ENCODE data around the gene TMEM101. TPM values are rescaled to one million over a fixed set of nuclear protein-coding genes. Genes with fewer than 3 reads are reported as not detected.

TMEM101 gene
- total and polyA plus RNA-seq, 2 of the 13 experiments (the other 11 are each of a cell fraction or from before 2014, with no cell fraction given), result 72.0 to 100 TPM

- TF ChIP-seq ZNF530 (CRISPR knock-in tag; IDR thresholded peaks at IDR 0.05; ENCODE audit: low read depth) (no peak), MYC (CRISPR knock-in tag; IDR thresholded peaks at IDR 0.05; ENCODE audit: borderline replicate concordance) (no peak), CEBPG (CRISPR knock-in tag; IDR thresholded peaks at IDR 0.05) (no peak), BCL6 (CRISPR knock-in tag; IDR thresholded peaks at IDR 0.05) (0 out of 2 replicates have a peak, but pooled peaks have one; percentile 11), ZNF441 (CRISPR knock-in tag; IDR thresholded peaks at IDR 0.05; ENCODE audit: borderline replicate concordance) (no peak), ZNF691 (CRISPR knock-in tag; IDR thresholded peaks at IDR 0.05; ENCODE audit: borderline replicate concordance, low read depth) (no peak), ZNF256 (CRISPR knock-in tag; conservative IDR thresholded peaks at IDR 0.05) (no peak), GRHL1 (CRISPR knock-in tag; conservative IDR thresholded peaks at IDR 0.05) (no peak), NKX3-1 (CRISPR knock-in tag; IDR thresholded peaks at IDR 0.05) (no peak), HOXA3 (CRISPR knock-in tag; IDR thresholded peaks at IDR 0.05) (no peak), HNRNPK (IDR thresholded peaks at IDR 0.05; ENCODE audit: low read depth, low read length, poor library complexity, severe bottlenecking) (no peak), CERS6 (CRISPR knock-in tag; IDR thresholded peaks at IDR 0.05) (no peak), RARA (CRISPR knock-in tag; IDR thresholded peaks at IDR 0.05) (peak; percentile 70), ZNF503 (CRISPR knock-in tag; IDR thresholded peaks at IDR 0.05) (no peak), ZKSCAN5 (CRISPR knock-in tag; IDR thresholded peaks at IDR 0.05) (no peak), GATAD2A (CRISPR knock-in tag; IDR thresholded peaks at IDR 0.05) (peak; percentile 43; the same call in 1 of the 2 replicates), ATF4 (CRISPR knock-in tag; IDR thresholded peaks at IDR 0.05) (peak in 1 of 2 experiments; percentile 20; a peak in 1 of 4 replicates), ZNF629 (CRISPR knock-in tag; conservative IDR thresholded peaks at IDR 0.05) (no peak), CEBPB (IDR thresholded peaks at IDR 0.05; ENCODE audit: borderline replicate concordance, low read depth, low read length) (peak; percentile 21; the same call in 1 of the 2 replicates), NR2F6 (IDR thresholded peaks at IDR 0.05) (0 out of 2 replicates have a peak, but pooled peaks have one; percentile 12), NR2F6 (CRISPR knock-in tag; IDR thresholded peaks at IDR 0.05) (0 out of 2 replicates have a peak, but pooled peaks have one; percentile 9), MAF1 (CRISPR knock-in tag; IDR thresholded peaks at IDR 0.05; ENCODE audit: borderline replicate concordance) (no peak), ZNF263 (CRISPR knock-in tag; IDR thresholded peaks at IDR 0.05) (peak; percentile 78), ZNF615 (CRISPR knock-in tag; IDR thresholded peaks at IDR 0.05; ENCODE audit: borderline replicate concordance) (no peak), PPARG (CRISPR knock-in tag; conservative IDR thresholded peaks at IDR 0.05) (no peak)
- TF ChIP-seq, protein P1, sequence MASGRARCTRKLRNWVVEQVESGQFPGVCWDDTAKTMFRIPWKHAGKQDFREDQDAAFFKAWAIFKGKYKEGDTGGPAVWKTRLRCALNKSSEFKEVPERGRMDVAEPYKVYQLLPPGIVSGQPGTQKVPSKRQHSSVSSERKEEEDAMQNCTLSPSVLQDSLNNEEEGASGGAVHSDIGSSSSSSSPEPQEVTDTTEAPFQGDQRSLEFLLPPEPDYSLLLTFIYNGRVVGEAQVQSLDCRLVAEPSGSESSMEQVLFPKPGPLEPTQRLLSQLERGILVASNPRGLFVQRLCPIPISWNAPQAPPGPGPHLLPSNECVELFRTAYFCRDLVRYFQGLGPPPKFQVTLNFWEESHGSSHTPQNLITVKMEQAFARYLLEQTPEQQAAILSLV (CRISPR knock-in tag; IDR thresholded peaks at IDR 0.05; ENCODE audit: borderline replicate concordance), result no peak
These were observed 15.7 kb downstream of the TMEM101 start (continued) for GRCh38 chr17:43999024-43999423.

Data from HepG2 (cell line).